HG02610 (cell line): Measurements from ENCODE around the gene MCM8.

Source experiments
- ATAC-seq: cut with Tn5 transposase; IDR thresholded peaks from one replicate; pipeline ENCODE4 v1.9.1; 2021; ENCODE audit warnings: mild to moderate bottlenecking, moderate library complexity; ENCODE audit not compliant: unreplicated experiment

Gene MCM8

GRCh38 chr20:6040958-6041807, 90.7 kb downstream of the MCM8 start:
- no peak for ATAC-seq

- ATAC-seq: no peak
Measured at GRCh38 chr20:6041808-6042265, 91.4 kb downstream of the MCM8 start.

GRCh38 chr20:6044115-6044514, 93.7 kb downstream of the MCM8 start:
- ATAC-seq: no peak

GRCh38 chr20:6045566-6045965, 95.1 kb downstream of the MCM8 start:
- ATAC-seq: no peak

- ATAC-seq: no peak
Measured at GRCh38 chr20:6046432-6046831, 96.0 kb downstream of the MCM8 start.

GRCh38 chr20:6048391-6048790, 97.9 kb downstream of the MCM8 start:
- ATAC-seq: no peak
